Kidney epithelial cell (primary cell): ENCODE results near the gene TMEM108. TPM values are rescaled to one million over a fixed set of nuclear protein-coding genes. Genes with fewer than 3 reads are reported as not detected.
"Not testable (repeated sequence)": the region's sequence is repeated elsewhere in the genome, so short reads cannot be mapped to it uniquely, and the experiment has no call there.

Experiments
- DNase-seq: peaks from one replicate; pipeline ENCODE4 v3.0.0-alpha.2; 2010; ENCODE audit warnings: low read depth
- H3K27me3 ChIP-seq: 2 replicates; pipeline ENCODE4 v1.6.0; 2011; ENCODE audit warnings: low read length; ENCODE audit not compliant: control insufficient read depth, insufficient read depth
- H3K36me3 ChIP-seq: 2 replicates; pipeline ENCODE4 v1.5.1; 2011; ENCODE audit warnings: low read length; ENCODE audit not compliant: control insufficient read depth, insufficient read depth
- H3K4me3 ChIP-seq: 2 replicates; pipeline ENCODE4 v1.5.1; 2011; ENCODE audit warnings: low read depth, mild to moderate bottlenecking, control low read depth, low read length
- CTCF ChIP-seq: IDR thresholded peaks from 2 replicates; pipeline ENCODE4 v1.5.1; 2011; ENCODE audit warnings: mild to moderate bottlenecking, moderate library complexity, low read length, control low read depth, inconsistent platforms; ENCODE audit not compliant: insufficient read depth, poor library complexity, severe bottlenecking
- total RNA-seq: library from RNA; depleted of rRNA; stranded (reverse); fragments of >200 nt; gene quantifications from 2 replicates; pipeline ENCODE4 v1.2.3, GENCODE V29; 2015

TMEM108 gene
- 2.1 and 4.4 TPM in 2 replicates for total RNA-seq

- TF ChIP-seq CTCF, result no peak
- DNase-seq, result peak; percentile 34
- Histone ChIP-seq H3K27me3 (peaks cover 17% of the 10 kb centered on the region), H3K36me3 (no peaks in the 10 kb centered on the region), H3K4me3 (peak within 1 kb of the TSS; percentile 72)
Measured at GRCh38 chr3:133038089-133038730, at the start of gene TMEM108. TMEM108 (plus strand) TSS chr3:133038391.

- DNase-seq, result no peak
- H3K36me3 ChIP-seq, result no peaks in the 10 kb centered on the region
- TF ChIP-seq CTCF, result no peak
- no peaks in the 10 kb centered on the region for H3K27me3 ChIP-seq
- H3K4me3 ChIP-seq, result no peak overlapping the region
Measured at GRCh38 chr3:132995971-132996370, 42.2 kb upstream of the TMEM108 start.

GRCh38 chr3:132997404-132998185, 40.6 kb upstream of the TMEM108 start:
- H3K4me3 ChIP-seq, result no peak overlapping the region
- TF ChIP-seq CTCF, result no peak
- no peak for DNase-seq

GRCh38 chr3:133005032-133005431, 33.2 kb upstream of the TMEM108 start:
- H3K4me3 ChIP-seq, H3K36me3 ChIP-seq, DNase-seq, H3K27me3 ChIP-seq: not testable (repeated sequence)

More at GRCh38 chr3:132997404-132998185, 40.6 kb upstream of the TMEM108 start:
- H3K27me3 ChIP-seq, result no peaks in the 10 kb centered on the region
- H3K36me3 ChIP-seq, result no peaks in the 10 kb centered on the region

- Histone ChIP-seq H3K4me3 (no peak overlapping the region), H3K27me3 (no peaks in the 10 kb centered on the region), H3K36me3 (no peaks in the 10 kb centered on the region)
- TF ChIP-seq CTCF, result no peak
- DNase-seq, result no peak
Measured at GRCh38 chr3:133007601-133008000, 30.6 kb upstream of the TMEM108 start.

- no peaks in the 10 kb centered on the region for H3K27me3 ChIP-seq
- no peak overlapping the region for H3K4me3 ChIP-seq
- H3K36me3 ChIP-seq, result no peaks in the 10 kb centered on the region
- TF ChIP-seq CTCF, result no peak
- no peak for DNase-seq
Measured at GRCh38 chr3:133014325-133014724, 23.9 kb upstream of the TMEM108 start.

- not testable (repeated sequence) for H3K4me3 ChIP-seq, DNase-seq, H3K27me3 ChIP-seq, H3K36me3 ChIP-seq
Measured at GRCh38 chr3:133015573-133015972, 22.6 kb upstream of the TMEM108 start.
